GM12878 (cell line): ENCODE data around the gene FBXO38. TPM values are rescaled to one million over a fixed set of nuclear protein-coding genes. Genes with fewer than 3 reads are reported as not detected.

Source experiments
- ATAC-seq: fragments of 200-7000 bp; cut with Tn5 transposase; 3 replicates; pipeline ENCODE4 v1.9.1; 2020; ENCODE audit warnings: mild to moderate bottlenecking, moderate library complexity
- BruUV-seq: library from RNA; stranded (reverse); fragments of 400-500 nt; replicated peaks from 2 replicates; lab custom pipeline; 2021; lab: Mats Ljungman, UMichigan
- CTCF ChIA-PET: fragments of 300-600 bp; sonication (Branson Sonifier 250); formaldehyde crosslinking; extraction: SDS; loops from one replicate; lab custom pipeline; 2021; ENCODE audit warnings: inconsistent platforms; lab: Yijun Ruan, JAX
- POLR2A ChIA-PET: fragments of 350-600 bp; formaldehyde crosslinking; extraction: SDS; loops from one replicate; lab custom pipeline; 2021; ENCODE audit warnings: inconsistent platforms; lab: Charles Lee
- RAD21 ChIA-PET: fragments of 300-600 bp; sonication (Branson Sonifier 250); formaldehyde crosslinking; loops from one replicate; lab custom pipeline; 2023; ENCODE audit warnings: antibody characterized with exemption; ENCODE audit not compliant: unreplicated experiment; lab: Charles Lee
- SMC1A ChIA-PET: fragments of 300-600 bp; sonication (Branson Sonifier 250); formaldehyde crosslinking; loops from one replicate; lab custom pipeline; 2023; ENCODE audit not compliant: unreplicated experiment, uncharacterized antibody; lab: Charles Lee
- DNase-seq: peaks from one replicate; pipeline ENCODE4 v3.0.0-alpha.2; 2011; ENCODE audit warnings: low read depth, low spot score
- FAIRE-seq: peaks from 3 replicates; lab custom pipeline; 2011; peaks lifted over from hg19 to GRCh38; lab: Jason Lieb, UNC
- H2AFZ ChIP-seq: 2 replicates; pipeline ENCODE4 v1.6.0; 2011; ENCODE audit warnings: low read depth, low read length, control low read depth; ENCODE audit not compliant: control insufficient read depth
- H3K27ac ChIP-seq: 2 replicates; pipeline ENCODE4 v1.5.1; 2011; ENCODE audit warnings: control low read depth; ENCODE audit not compliant: control insufficient read depth, insufficient read depth
- H3K27me3 ChIP-seq, 2 experiments: replicated peaks in 1 of 2; 2 replicates each; pipeline versions ENCODE4 v1.6.0 to v1.6.1; 2011; ENCODE audit warnings: low read length in 1 of 2; ENCODE audit not compliant: control insufficient read depth in 2 of 2, insufficient read depth in 2 of 2
- H3K36me3 ChIP-seq, 2 experiments: 2 replicates each; pipeline ENCODE4 v1.5.1; 2011; ENCODE audit warnings: low read length in 1 of 2; ENCODE audit not compliant: control insufficient read depth in 2 of 2, insufficient read depth in 2 of 2
- H3K4me1 ChIP-seq: 2 replicates; pipeline ENCODE4 v1.6.1; 2011; ENCODE audit warnings: mild to moderate bottlenecking, low read length, moderate library complexity, mixed read lengths; ENCODE audit not compliant: control insufficient read depth, insufficient read depth
- H3K4me2 ChIP-seq: 2 replicates; pipeline ENCODE4 v1.6.0; 2011; ENCODE audit warnings: control low read depth; ENCODE audit not compliant: control insufficient read depth, insufficient read depth
- H3K4me3 ChIP-seq: fragments of 200-600 bp; sonication (generic); 2 replicates; pipeline ENCODE4 v1.5.1; 2016
- H3K79me2 ChIP-seq: 2 replicates; pipeline ENCODE4 v1.6.0; 2011; ENCODE audit warnings: low read length; ENCODE audit not compliant: control insufficient read depth, insufficient read depth
- H3K9ac ChIP-seq: 2 replicates; pipeline ENCODE4 v1.8.0; 2011; ENCODE audit warnings: low read length, control low read depth, mixed read lengths; ENCODE audit not compliant: control insufficient read depth, insufficient read depth
- H3K9me3 ChIP-seq: replicated peaks from 3 replicates; pipeline ENCODE4 v1.5.1; 2011; ENCODE audit warnings: mild to moderate bottlenecking, low read length; ENCODE audit not compliant: control insufficient read depth, insufficient read depth
- H4K20me1 ChIP-seq: 2 replicates; pipeline ENCODE4 v1.6.0; 2011; ENCODE audit not compliant: control insufficient read depth, insufficient read depth
- BHLHE40 ChIP-seq, 2 experiments: fragments of 450-650 bp in 1 of 2; IDR thresholded peaks; 2 replicates each; pipeline ENCODE4 v1.6.1; 2011 to 2017; ENCODE audit warnings: low read depth in 2 of 2, borderline replicate concordance in 1 of 2, improper control_type of control experiment in 1 of 2, low read length in 1 of 2, mild to moderate bottlenecking in 1 of 2
- CEBPB ChIP-seq, 2 experiments: fragments of 150-350 bp in 1 of 2; IDR thresholded peaks; 2 replicates each; pipeline ENCODE4 v1.6.1; 2012 to 2014; ENCODE audit warnings: low read depth in 2 of 2, low read length in 2 of 2, borderline replicate concordance in 1 of 2, inconsistent platforms in 1 of 2
- CHD4 ChIP-seq: fragments of 200-600 bp; sonication (generic); IDR thresholded peaks from 2 replicates; pipeline ENCODE4 v1.6.1; 2016; ENCODE audit warnings: mild to moderate bottlenecking
- JUNB ChIP-seq: IDR thresholded peaks from 2 replicates; pipeline ENCODE4 v1.6.1; 2016; ENCODE audit warnings: antibody characterized with exemption, mild to moderate bottlenecking
- MTA2 ChIP-seq: fragments of 450-650 bp; IDR thresholded peaks from 2 replicates; pipeline ENCODE4 v1.6.1; 2016; ENCODE audit warnings: low read depth, mild to moderate bottlenecking, moderate library complexity
- NR2C1 ChIP-seq: fragments of 450-650 bp; IDR thresholded peaks from 2 replicates; pipeline ENCODE4 v1.6.1; 2017; ENCODE audit warnings: antibody characterized with exemption, mild to moderate bottlenecking, moderate library complexity
- RBBP5 ChIP-seq: fragments of 200-600 bp; sonication (generic); conservative IDR thresholded peaks from 2 replicates; pipeline ENCODE4 v1.6.1; 2016
- YY1 ChIP-seq: IDR thresholded peaks from 2 replicates; pipeline ENCODE4 v1.6.1; 2011; ENCODE audit warnings: low read depth, mild to moderate bottlenecking, low read length
- WGBS: methylation state at CpG from one replicate; pipeline ENCODE4 v1.1.6; 2016; ENCODE audit warnings: low lambda C conversion rate; ENCODE audit not compliant: insufficient replicate concordance, insufficient coverage; ENCODE audit errors: missing lambda C conversion rate; 5-methylcytosine and 5-hydroxymethylcytosine counted together
- in situ Hi-C: fragments of 300-500 bp; cut with MboI; formaldehyde crosslinking; loops from 9 replicates; pipeline ENCODE4 v1.14.3; 2018; ENCODE audit warnings: mixed read lengths
- intact Hi-C: fragments of 100-400 bp; cut with micrococcal nuclease; formaldehyde crosslinking; loops from one replicate; pipeline ENCODE4 v1.14.2; 2022; ENCODE audit not compliant: unreplicated experiment
- polyA plus RNA-seq, 11 experiments: library from polyadenylated mRNA; depleted of rRNA in 4 of 11; unstranded in 6 of 11; stranded (reverse) in 5 of 11; fragments of >200 nt; fragmentation: Nextera tagmentation in 4 of 11; fragmentation: Illumina TruSeq in 1 of 11; extraction: Ambion mirVana in 4 of 11; extraction: Trizol in 1 of 11; gene quantifications; 1 replicate in 1 of 11; 2 replicates in 10 of 11; pipeline versions ENCODE4 v1.2.1 to v1.2.3, GENCODE V29; 2011 to 2016; ENCODE audit warnings: inconsistent platforms in 2 of 11, missing spikeins in 2 of 11, low read depth in 1 of 11
- total RNA-seq, 4 experiments: library from RNA; depleted of rRNA in 3 of 4; stranded (reverse); fragments of >200 nt in 3 of 4; fragmentation: Illumina TruSeq in 1 of 4; extraction: Trizol in 1 of 4; gene quantifications; 2 replicates each; pipeline versions ENCODE4 v1.2.1 to v1.2.3, GENCODE V29; 2013 to 2021

Gene FBXO38
- total and polyA plus RNA-seq, 10 of the 15 experiments (the other 5 are each of a cell fraction or from before 2014, with no cell fraction given) = 9.1 to 44.6 (median 28.3) TPM

DNA sequence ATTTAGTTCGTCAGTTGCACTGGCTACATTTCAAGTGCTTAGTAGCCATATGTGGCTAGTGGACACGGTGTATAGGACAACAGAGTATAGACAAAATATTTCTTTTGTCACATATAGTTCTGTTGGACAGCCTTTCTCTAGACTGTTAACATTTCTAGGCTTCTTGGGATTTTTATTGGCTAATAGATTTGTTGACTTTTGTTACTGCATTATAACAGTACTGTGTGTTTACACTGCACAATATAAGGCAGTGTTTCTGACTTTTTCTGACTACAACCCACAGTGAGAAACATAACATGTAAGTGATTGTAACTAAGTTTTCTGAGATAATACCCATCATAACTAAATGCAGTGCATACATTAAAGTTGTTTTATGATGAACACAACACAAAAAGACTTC is 11.3 kb downstream of the FBXO38 start:
- 97% methylated on average over 2 of the region's 2 CpGs for WGBS
- in situ Hi-C loops (no loop called here), intact Hi-C loops (no loop called here)
- Histone ChIP-seq H2AFZ (no peak overlapping the region), H3K4me2 (no peak overlapping the region), H3K9ac (no peak overlapping the region), H3K9me3 (no peaks in the 10 kb centered on the region), H3K4me3 (no peak overlapping the region), H3K79me2 (peaks cover 18% of the 10 kb centered on the region), H3K36me3 (peaks cover 0 to 14% of the 10 kb centered on the region in 2 experiments; a peak in 1 of 4 replicates), H4K20me1 (no peaks in the 10 kb centered on the region), H3K27ac (no peak overlapping the region), H3K4me1 (no peaks in the 10 kb centered on the region), H3K27me3 (no peaks in the 10 kb centered on the region)
- ChIA-PET CTCF (no interaction called here), SMC1A (interaction anchor here (1.6 kb wide), 1 partner anchor 14 kb away, joined by 3 read pairs; no protein-coding TSS in a partner anchor), POLR2A (interaction anchor here (0.6 kb wide), 1 partner anchor 30 kb away, joined by 3 read pairs; no protein-coding TSS in a partner anchor), RAD21 (no interaction called here)
- no TSS peak for BruUV-seq
- TF ChIP-seq YY1 = no peak
- TF ChIP-seq MTA2 = no peak
- no peak for TF ChIP-seq JUNB
- no peak for TF ChIP-seq RBBP5
- TF ChIP-seq NR2C1 = no peak
- no peak for TF ChIP-seq CHD4
- TF ChIP-seq BHLHE40 (IDR thresholded peaks at IDR 0.05; ENCODE audit: borderline replicate concordance in 1 of 2, low read depth in 2 of 2, low read length in 1 of 2) = no peak
- no peak for TF ChIP-seq CEBPB (IDR thresholded peaks at IDR 0.05; ENCODE audit: borderline replicate concordance in 1 of 2, low read depth in 2 of 2, low read length in 2 of 2)
- FAIRE-seq = no peak
- no peak for DNase-seq
- ATAC-seq = no peak
